ENCODE results near the gene KCTD15.

DNA sequence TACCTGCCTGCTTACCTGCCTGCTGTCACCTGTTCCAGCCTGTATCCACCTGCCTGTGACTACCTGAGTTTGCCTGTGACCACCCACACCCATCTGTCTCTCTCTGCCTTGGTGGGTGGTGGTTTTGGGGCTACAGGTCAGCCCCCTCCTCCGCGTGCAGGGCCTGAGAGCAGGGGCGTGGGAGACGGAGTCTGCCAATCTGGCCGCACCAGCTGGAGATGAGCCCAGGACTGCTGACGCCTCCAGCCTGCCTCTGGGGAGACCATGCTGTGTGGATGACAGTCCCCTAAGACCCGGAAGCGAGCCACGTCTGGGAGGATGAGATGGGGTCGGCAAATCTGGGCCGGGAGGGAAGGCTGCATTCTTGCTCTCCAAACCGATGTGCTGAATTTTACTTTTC lies 15.9 kb upstream of the KCTD15 start:
- TF ChIP-seq, protein P1, sequence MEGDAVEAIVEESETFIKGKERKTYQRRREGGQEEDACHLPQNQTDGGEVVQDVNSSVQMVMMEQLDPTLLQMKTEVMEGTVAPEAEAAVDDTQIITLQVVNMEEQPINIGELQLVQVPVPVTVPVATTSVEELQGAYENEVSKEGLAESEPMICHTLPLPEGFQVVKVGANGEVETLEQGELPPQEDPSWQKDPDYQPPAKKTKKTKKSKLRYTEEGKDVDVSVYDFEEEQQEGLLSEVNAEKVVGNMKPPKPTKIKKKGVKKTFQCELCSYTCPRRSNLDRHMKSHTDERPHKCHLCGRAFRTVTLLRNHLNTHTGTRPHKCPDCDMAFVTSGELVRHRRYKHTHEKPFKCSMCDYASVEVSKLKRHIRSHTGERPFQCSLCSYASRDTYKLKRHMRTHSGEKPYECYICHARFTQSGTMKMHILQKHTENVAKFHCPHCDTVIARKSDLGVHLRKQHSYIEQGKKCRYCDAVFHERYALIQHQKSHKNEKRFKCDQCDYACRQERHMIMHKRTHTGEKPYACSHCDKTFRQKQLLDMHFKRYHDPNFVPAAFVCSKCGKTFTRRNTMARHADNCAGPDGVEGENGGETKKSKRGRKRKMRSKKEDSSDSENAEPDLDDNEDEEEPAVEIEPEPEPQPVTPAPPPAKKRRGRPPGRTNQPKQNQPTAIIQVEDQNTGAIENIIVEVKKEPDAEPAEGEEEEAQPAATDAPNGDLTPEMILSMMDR (conservative IDR thresholded peaks at IDR 0.05), result no peak
- no peak for TF ChIP-seq EZH2 (IDR thresholded peaks at IDR 0.05; ENCODE audit: low read depth)
